GM21447 (cell line): ENCODE data around the gene MYH4.

Source experiments
- ATAC-seq: cut with Tn5 transposase; IDR thresholded peaks from one replicate; pipeline ENCODE4 v1.9.1; 2021; ENCODE audit not compliant: unreplicated experiment

Gene MYH4

GRCh38 chr17:10421900-10422542 is 47.3 kb downstream of the MYH4 start, which contains the start of gene MYH8:
Gene MYH8 (minus strand): TSS chr17:10421950. CDS start chr17:10420227, 1,723 bp downstream.
- no peak for ATAC-seq

DNA sequence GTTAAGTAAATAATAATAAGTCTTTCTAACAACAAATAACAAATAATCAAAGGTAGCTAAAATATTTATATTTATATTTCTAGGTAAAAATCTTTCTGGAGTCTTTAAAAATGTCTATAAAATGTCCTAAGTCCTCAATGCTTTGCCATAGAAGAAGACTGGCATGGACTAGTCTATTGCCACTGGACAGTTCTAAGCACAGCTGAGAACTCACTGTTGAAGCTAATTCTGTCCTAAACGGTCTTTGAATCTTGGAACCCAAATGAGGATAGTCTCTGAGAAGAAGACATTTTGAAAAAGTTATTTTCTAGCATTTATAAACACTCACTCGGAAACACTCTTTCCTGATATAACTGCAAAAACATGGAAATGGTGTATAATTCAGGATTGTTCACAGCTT is 48.1 kb downstream of the MYH4 start:
- no peak for ATAC-seq

GRCh38 chr17:10420811-10421210 is 48.5 kb downstream of the MYH4 start:
- no peak for ATAC-seq

- no peak for ATAC-seq
These were observed 51.9 kb downstream of the MYH4 start for GRCh38 chr17:10417431-10417830.

DNA sequence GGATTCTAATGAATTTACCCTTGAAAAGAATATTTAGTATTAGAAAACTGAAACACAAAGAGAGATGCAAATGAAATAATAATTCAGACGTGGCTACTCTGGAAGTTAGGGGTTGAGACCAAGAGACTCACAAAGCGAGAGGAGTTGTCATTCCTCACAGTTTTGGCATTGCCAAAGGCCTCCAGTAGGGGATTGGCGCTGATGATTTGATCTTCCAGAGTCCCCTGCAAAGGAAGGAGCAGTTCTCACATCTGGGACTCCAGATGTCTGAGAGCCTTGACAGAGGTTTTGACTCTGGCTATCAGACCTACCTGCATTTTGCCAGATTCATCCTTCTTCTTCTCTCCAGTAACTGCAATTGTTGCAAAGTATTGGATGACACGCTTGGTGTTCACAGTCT is 54.2 kb downstream of the MYH4 start:
- ATAC-seq = no peak

- ATAC-seq = no peak
These were observed 65.8 kb downstream of the MYH4 start for GRCh38 chr17:10403589-10403988.

GRCh38 chr17:10398352-10398751 is 71.0 kb downstream of the MYH4 start:
- ATAC-seq = no peak

- ATAC-seq = no peak
These were observed 72.7 kb downstream of the MYH4 start for GRCh38 chr17:10396524-10397163.

DNA sequence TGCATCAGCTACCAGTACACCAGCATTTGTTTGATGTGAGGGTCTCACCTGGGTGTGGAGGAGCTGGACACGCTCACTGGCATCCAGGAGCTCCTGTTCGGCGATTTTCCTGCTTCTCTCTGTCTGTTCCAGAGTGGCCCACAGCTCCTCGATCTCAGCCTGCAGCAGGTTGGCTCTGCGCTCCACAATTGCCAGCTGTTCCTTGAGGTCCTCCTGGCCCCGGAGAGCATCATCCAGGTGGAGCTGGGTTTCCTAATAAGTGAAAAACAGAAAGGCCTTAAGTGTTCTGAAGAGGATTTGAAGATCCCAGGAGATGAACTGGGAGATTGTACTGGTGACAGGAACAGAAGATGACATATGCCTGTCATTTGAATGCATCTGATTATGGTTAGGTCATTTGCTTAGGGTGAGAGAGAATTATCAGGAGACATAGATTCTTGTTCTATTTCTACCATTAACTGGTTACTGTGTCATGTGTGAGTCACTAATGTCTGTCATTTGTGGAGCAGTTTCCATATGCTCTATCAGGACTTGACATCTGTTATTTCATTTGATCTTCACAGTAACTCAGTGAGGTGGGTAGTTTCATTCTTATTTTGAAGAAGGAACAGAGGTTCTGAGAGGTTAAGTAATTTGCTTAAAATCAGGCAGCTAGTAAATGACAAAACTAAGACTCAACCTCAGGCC is 75.0 kb downstream of the MYH4 start:
- no peak for ATAC-seq
